ENCODE measurements around the gene EFCAB11.

- no peak for TF ChIP-seq CTCF (IDR thresholded peaks at IDR 0.05)
- no peak for TF ChIP-seq POLR2A (IDR thresholded peaks at IDR 0.05)
These were observed 35.7 kb upstream of the EFCAB11 start for GRCh38 chr14:89990218-89990617.
